SK-N-MC (cell line): ENCODE data around the gene NRXN3.

Experiments used
- DNase-seq: peaks from one replicate; pipeline ENCODE4 v3.0.0-alpha.2; 2011; ENCODE audit warnings: low read depth, low spot score
- H3K27ac ChIP-seq: fragments of 200-600 bp; sonication (generic); 2 replicates; pipeline ENCODE4 v1.5.1; 2016; ENCODE audit warnings: mixed run types
- H3K36me3 ChIP-seq: fragments of 200-600 bp; sonication (generic); 2 replicates; pipeline ENCODE4 v1.6.1; 2017; ENCODE audit warnings: antibody characterized with exemption, low read length, mixed read lengths; ENCODE audit not compliant: insufficient read depth
- H3K4me3 ChIP-seq: fragments of 200-600 bp; sonication (generic); 2 replicates; pipeline ENCODE4 v1.5.1; 2016
- H3K9ac ChIP-seq: fragments of 200-600 bp; sonication (generic); 2 replicates; pipeline ENCODE4 v1.8.0; 2017; ENCODE audit warnings: mixed run types, mixed read lengths; ENCODE audit not compliant: insufficient read length
- H3K9me3 ChIP-seq: fragments of 200-600 bp; sonication (generic); 2 replicates; pipeline ENCODE4 v1.6.1; 2017; ENCODE audit warnings: low read depth, mild to moderate bottlenecking, antibody characterized with exemption, low read length, moderate library complexity, mixed read lengths
- EZH2 ChIP-seq: fragments of 200-600 bp; sonication (generic); IDR thresholded peaks from one replicate; pipeline ENCODE4 v1.6.1; 2017; ENCODE audit warnings: antibody characterized with exemption
- FOXP2 ChIP-seq: optimal IDR thresholded peaks from 2 replicates; pipeline ENCODE3; 2011; ENCODE audit warnings: mild to moderate bottlenecking, moderate library complexity; ENCODE audit not compliant: insufficient read depth; ENCODE audit errors: extremely low read length, control extremely low read depth
- POLR2AphosphoS5 ChIP-seq: IDR thresholded peaks from 2 replicates; pipeline ENCODE4 v1.6.1; 2012; ENCODE audit warnings: mild to moderate bottlenecking, low read depth, low read length, borderline replicate concordance

NRXN3 gene

DNA sequence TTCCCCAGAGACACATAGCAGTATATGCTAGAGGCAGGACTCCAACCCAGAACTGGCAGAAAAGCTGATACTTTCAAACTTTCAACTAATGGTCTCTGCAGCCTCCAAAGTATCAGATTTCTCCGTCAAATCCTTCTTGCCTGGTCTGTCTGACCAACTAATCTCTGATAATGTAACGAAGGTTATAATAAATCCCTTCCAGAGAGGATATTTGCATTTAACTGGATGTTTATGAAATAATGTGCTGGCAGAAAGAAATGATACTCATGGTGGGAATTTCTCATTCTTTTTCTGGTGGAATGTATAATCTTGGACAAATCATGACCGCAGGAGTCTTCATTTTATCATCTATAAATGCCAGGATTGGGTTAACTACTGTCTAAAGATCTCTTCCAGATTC is 1180.8 kb downstream of the NRXN3 start:
- no peak overlapping the region for H3K9ac ChIP-seq
- H3K9me3 ChIP-seq, result no peaks in the 10 kb centered on the region
- no peaks in the 10 kb centered on the region for H3K36me3 ChIP-seq
- no peak overlapping the region for H3K4me3 ChIP-seq
- no peak for TF ChIP-seq POLR2AphosphoS5
- TF ChIP-seq FOXP2, result no peak
- TF ChIP-seq EZH2, result no peak
- no peak overlapping the region for H3K27ac ChIP-seq
- no peak for DNase-seq

DNA sequence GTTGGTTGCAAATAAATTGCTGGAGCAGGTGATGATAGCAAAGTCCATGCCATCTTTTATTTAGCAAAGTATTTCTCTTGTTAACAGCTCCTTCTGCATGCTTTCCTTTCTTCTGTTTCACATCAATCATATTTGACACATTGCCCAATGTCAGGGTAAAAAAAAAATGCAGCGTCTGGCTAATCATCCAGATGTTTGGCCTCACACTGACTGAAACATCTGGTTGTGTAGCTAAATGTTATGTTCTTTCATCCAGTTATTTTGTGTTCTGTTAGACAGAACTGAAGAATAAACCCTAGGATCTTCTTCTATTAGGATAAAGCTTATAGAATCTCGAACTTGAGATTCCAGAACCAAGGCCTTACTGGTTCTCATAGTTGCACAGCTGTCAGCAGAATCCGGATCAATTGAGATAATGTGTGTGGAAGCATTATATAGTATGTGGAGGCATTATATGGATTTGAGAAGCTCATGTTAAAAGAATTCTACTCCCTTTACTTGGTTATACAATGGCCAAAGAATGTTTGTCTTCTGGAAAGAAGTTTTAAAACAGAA is 1182.0 kb downstream of the NRXN3 start:
- Histone ChIP-seq H3K9ac (no peak overlapping the region), H3K4me3 (no peak overlapping the region), H3K27ac (no peak overlapping the region), H3K36me3 (no peaks in the 10 kb centered on the region), H3K9me3 (no peaks in the 10 kb centered on the region)
- TF ChIP-seq FOXP2 (no peak), EZH2 (no peak), POLR2AphosphoS5 (no peak)
- DNase-seq, result no peak

DNA sequence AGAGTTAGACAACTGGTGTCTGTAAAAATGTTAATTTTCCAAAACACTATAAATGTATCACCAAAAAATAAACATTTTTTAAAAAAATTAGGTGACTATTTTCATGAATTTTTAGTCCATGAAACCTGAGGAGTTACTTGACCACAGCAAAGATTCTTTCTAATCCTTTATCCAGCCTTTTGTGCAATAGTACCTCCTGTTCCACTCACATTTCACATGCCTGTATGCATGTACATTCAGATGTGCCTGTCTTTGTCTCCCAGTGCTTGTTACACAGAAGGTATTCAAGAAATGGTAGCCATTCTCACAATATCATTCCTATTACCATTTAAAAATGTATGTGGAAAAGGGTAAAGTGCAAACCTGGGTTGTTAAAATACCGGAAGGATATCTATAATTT is 1184.2 kb downstream of the NRXN3 start:
- Histone ChIP-seq H3K9ac (no peak overlapping the region), H3K36me3 (no peaks in the 10 kb centered on the region), H3K9me3 (no peaks in the 10 kb centered on the region), H3K4me3 (no peak overlapping the region), H3K27ac (no peak overlapping the region)
- TF ChIP-seq POLR2AphosphoS5, result no peak
- no peak for TF ChIP-seq FOXP2
- TF ChIP-seq EZH2, result no peak
- DNase-seq, result no peak

GRCh38 chr14:79356040-79356439 is 1185.9 kb downstream of the NRXN3 start:
- DNase-seq, result no peak
- no peak for TF ChIP-seq POLR2AphosphoS5
- TF ChIP-seq EZH2, result no peak
- Histone ChIP-seq H3K4me3 (no peak overlapping the region), H3K9ac (no peak overlapping the region), H3K27ac (no peak overlapping the region), H3K9me3 (no peaks in the 10 kb centered on the region), H3K36me3 (no peaks in the 10 kb centered on the region)

DNA sequence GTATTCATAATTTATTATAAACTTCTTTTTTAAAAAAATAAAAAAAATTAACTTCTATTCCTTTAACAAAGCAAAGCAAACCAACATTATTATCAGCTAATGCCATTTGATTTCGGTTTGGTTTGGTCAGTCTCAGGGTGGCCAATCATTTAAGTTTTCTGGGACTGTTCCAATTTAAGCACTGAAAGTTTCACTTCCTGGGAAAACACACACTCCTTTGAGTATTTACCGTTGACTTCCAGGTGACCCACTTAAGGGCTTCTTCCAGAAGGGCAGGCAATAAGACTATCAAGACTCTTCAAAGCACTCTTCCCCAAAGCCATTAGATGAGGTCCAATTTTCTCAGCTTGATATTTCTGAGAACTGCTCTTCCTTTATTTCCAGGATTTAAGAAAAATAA is 1187.1 kb downstream of the NRXN3 start:
- no peak for DNase-seq
- Histone ChIP-seq H3K27ac (no peak overlapping the region), H3K36me3 (no peaks in the 10 kb centered on the region), H3K4me3 (no peak overlapping the region), H3K9ac (no peak overlapping the region), H3K9me3 (no peaks in the 10 kb centered on the region)
- no peak for TF ChIP-seq EZH2
- no peak for TF ChIP-seq FOXP2
- no peak for TF ChIP-seq POLR2AphosphoS5

GRCh38 chr14:79363291-79363690 is 1193.1 kb downstream of the NRXN3 start:
- Histone ChIP-seq H3K9me3 (no peaks in the 10 kb centered on the region), H3K9ac (no peak overlapping the region), H3K4me3 (no peak overlapping the region), H3K36me3 (no peaks in the 10 kb centered on the region), H3K27ac (no peak overlapping the region)
- no peak for DNase-seq
- no peak for TF ChIP-seq EZH2
- no peak for TF ChIP-seq POLR2AphosphoS5
- TF ChIP-seq FOXP2, result no peak

DNA sequence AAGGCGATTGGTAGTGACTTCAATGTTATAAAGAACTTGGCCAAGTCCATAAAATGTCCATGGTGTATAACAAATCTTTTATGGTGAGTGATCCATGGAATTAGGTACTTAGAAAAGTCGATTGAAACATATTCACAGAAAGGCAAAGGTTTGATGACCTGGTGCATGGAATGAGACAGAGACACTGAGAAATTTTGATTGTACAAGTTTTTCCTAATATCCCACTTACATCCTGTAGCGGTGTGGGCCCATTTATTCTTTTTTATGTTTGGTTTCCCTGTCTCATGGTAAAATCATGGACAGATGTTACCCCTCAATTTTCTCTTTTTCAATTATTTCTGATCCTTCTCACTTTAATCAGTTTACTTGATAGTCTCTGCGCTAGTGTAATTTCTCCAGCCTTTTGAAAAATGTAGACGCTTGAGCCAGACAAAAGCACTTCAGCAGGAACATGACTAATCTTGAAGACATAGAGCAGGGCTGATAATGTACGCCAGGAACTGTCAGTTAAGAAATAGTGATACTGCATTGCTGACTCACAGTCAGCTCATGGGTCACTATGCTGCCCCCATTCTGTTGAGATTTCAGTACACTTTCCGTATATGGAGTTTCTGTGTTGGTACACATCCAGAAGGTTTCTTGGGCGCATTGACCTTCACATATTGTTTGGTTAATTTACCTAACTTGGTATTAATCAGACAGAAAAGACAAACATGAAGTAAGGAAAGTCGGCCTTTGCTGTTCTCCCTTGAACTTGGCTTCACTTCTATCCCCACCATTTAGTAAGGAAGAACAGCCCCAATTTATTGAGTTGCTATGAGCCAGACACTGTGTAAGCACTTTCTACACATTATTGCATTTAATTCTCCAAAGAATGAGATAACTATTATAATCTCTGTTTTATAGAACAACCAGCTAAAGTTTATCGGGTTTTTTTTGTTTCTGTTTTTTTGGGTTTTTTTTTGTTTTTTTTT is 1199.5 kb downstream of the NRXN3 start:
- H3K4me3 ChIP-seq, result no peak overlapping the region
- H3K9me3 ChIP-seq, result no peaks in the 10 kb centered on the region
- DNase-seq, result no peak
- no peak for TF ChIP-seq FOXP2
- no peak for TF ChIP-seq EZH2
- TF ChIP-seq POLR2AphosphoS5, result no peak
- no peak overlapping the region for H3K27ac ChIP-seq
- no peak overlapping the region for H3K9ac ChIP-seq
- H3K36me3 ChIP-seq, result no peaks in the 10 kb centered on the region

DNA sequence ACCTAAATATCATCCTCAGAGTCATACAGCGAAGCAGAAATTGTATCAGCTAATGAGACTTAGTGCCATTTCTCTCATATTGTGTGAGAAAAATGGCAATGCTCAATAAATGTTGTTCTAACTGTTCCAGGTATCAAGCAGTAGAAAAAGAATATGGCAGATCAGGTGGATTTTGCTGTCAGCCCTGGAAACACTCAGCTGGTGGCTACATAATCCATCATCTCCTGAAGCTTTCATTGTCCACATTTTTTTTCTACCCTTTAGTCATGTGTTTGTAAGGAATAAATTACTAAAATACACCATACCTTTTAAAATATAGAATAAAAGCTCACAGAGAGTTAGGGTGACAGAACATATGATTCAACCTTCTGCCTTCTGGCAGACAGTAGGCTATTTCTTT is 1200.8 kb downstream of the NRXN3 start:
- H3K27ac ChIP-seq, result no peak overlapping the region
- H3K9ac ChIP-seq, result no peak overlapping the region
- no peak for TF ChIP-seq FOXP2
- TF ChIP-seq EZH2, result no peak
- TF ChIP-seq POLR2AphosphoS5, result no peak
- no peak overlapping the region for H3K4me3 ChIP-seq
- H3K9me3 ChIP-seq, result no peaks in the 10 kb centered on the region
- DNase-seq, result no peak
- H3K36me3 ChIP-seq, result no peaks in the 10 kb centered on the region
